Activated CD4-positive, alpha-beta T cell treated with anti-CD3 and anti-CD28 coated beads, Interleukin-2, amount 10 ng/mL, durations not matched to agents 24 days and 14 days (primary cell): ENCODE results near the gene CETN2. TPM values are rescaled to one million over a fixed set of nuclear protein-coding genes. Genes with fewer than 3 reads are reported as not detected.
"Not testable (repeated sequence)": the region's sequence is repeated elsewhere in the genome, so short reads cannot be mapped to it uniquely, and the experiment has no call there.

Experiments
- DNase-seq: peaks from one replicate; pipeline ENCODE4 v3.0.0; 2022
- H3K27ac Mint-ChIP-seq: one replicate; pipeline ENCODE4 v1.8.0; 2022; ENCODE audit warnings: mild to moderate bottlenecking, mixed read lengths
- H3K27me3 Mint-ChIP-seq: one replicate; pipeline ENCODE4 v1.8.0; 2022; ENCODE audit warnings: mixed read lengths
- H3K36me3 Mint-ChIP-seq: one replicate; pipeline ENCODE4 v1.8.0; 2022; ENCODE audit warnings: low read depth, mild to moderate bottlenecking, mixed read lengths
- H3K4me1 Mint-ChIP-seq: one replicate; pipeline ENCODE4 v1.8.0; 2021; ENCODE audit warnings: mixed read lengths
- H3K4me3 Mint-ChIP-seq: one replicate; pipeline ENCODE4 v1.8.0; 2022; ENCODE audit warnings: mild to moderate bottlenecking, moderate library complexity, mixed read lengths
- H3K9me3 Mint-ChIP-seq: one replicate; pipeline ENCODE4 v1.8.0; 2021; ENCODE audit warnings: mixed read lengths
- intact Hi-C: fragments of 100-400 bp; cut with micrococcal nuclease; formaldehyde crosslinking; loops from one replicate; pipeline ENCODE4 v1.15.1; 2023
- total RNA-seq: library from RNA; stranded (reverse); gene quantifications from 2 replicates; pipeline ENCODE4 v1.2.3, GENCODE V29; 2022

Gene CETN2
- total RNA-seq, 1 donor from 2014 or later, result 12.4 TPM

DNA sequence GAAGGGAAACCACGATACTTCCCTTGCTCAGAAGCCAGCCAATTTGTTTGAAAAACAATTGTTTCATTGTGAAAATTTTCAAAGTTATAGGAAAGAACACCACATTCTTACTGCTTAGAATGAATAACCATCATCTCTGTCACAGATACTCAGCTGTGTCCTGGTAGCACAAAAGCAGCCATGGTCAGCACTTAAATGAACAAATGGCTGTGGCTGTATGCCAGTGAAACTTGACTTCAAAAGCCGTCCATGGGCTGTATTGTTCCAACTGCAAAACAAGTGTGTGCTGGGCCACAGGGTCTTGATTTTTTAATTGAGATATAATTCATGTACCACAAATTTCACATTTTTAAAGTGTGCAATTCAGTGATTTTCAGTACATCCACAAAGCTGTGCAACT is 19.9 kb upstream of the CETN2 start:
- Mint-ChIP-seq H3K4me3 (no peak overlapping the region), H3K27ac (no peak overlapping the region), H3K27me3 (no peaks in the 10 kb centered on the region), H3K36me3 (peaks cover 33% of the 10 kb centered on the region), H3K4me1 (peaks cover 7% of the 10 kb centered on the region), H3K9me3 (no peaks in the 10 kb centered on the region)
- DNase-seq, result no peak
- intact Hi-C loops, result no loop called here

DNA sequence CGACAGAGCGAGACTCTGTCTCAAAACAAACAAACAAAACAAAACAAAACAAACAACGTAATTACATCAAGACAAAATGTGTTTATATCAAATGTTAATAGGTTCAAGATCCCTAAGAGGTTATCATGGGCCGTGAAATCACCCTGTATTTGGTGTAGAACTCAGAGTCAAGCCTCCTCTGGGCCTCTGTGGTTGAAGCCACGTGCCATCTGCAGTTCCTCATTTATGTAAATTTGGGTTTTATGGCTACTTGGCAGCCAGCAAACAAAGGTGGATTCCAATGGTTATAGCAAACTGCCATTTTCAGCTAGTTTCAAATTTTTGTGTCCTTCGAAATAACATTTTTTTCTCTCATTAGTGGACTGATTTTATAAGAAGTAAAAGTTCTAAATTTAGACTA is 16.7 kb upstream of the CETN2 start:
- Mint-ChIP-seq H3K4me1 (peaks cover 7% of the 10 kb centered on the region), H3K9me3 (no peaks in the 10 kb centered on the region), H3K36me3 (peaks cover 24% of the 10 kb centered on the region), H3K27me3 (no peaks in the 10 kb centered on the region), H3K4me3 (no peak overlapping the region), H3K27ac (no peak overlapping the region)
- intact Hi-C loops, result no loop called here
- DNase-seq, result no peak

DNA sequence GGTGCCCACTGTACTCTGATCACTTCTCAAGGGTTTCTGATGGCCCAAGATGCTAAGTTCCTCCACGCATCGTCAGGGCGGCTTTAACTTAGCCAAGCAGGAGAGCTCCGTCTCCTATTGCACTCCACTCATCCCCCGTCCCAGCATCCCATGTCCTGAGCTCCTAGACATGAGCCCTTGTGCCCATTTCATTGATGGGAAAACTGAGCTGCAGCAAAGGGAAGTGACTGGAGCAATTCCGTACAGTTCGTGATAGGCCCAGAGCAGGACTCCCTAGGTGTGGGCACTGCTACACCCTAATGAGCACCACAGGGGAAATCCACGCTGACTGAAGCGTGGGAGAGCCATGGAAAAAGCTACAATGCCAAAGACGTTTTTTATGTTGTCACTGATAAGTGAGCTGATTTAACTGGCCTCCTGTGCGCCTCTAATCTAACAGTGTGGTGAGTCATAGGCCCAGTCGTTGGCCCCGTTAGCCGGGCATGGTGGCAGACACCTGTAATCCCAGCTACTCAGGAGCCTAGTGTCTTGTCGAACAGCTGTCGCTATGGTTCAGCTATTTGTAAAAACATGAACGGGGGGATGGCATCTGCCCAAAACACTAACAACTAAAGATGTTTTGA is 15.2 kb upstream of the CETN2 start:
- no peak for DNase-seq
- peaks cover 11% of the 10 kb centered on the region for H3K36me3 Mint-ChIP-seq
- no peak overlapping the region for H3K4me3 Mint-ChIP-seq
- peaks cover 2% of the 10 kb centered on the region for H3K4me1 Mint-ChIP-seq
- no peaks in the 10 kb centered on the region for H3K27me3 Mint-ChIP-seq
- no peaks in the 10 kb centered on the region for H3K9me3 Mint-ChIP-seq
- no peak overlapping the region for H3K27ac Mint-ChIP-seq
- intact Hi-C loops, result no loop called here

- intact Hi-C loops, result no loop called here
- H3K4me1 Mint-ChIP-seq, result no peaks in the 10 kb centered on the region
- no peaks in the 10 kb centered on the region for H3K27me3 Mint-ChIP-seq
- no peak for DNase-seq
- no peak overlapping the region for H3K4me3 Mint-ChIP-seq
- no peak overlapping the region for H3K27ac Mint-ChIP-seq
- H3K9me3 Mint-ChIP-seq, result no peaks in the 10 kb centered on the region
- peaks cover 10% of the 10 kb centered on the region for H3K36me3 Mint-ChIP-seq
These were observed 13.7 kb upstream of the CETN2 start for GRCh38 chrX:152844256-152844655.

GRCh38 chrX:152843852-152844251 is 13.3 kb upstream of the CETN2 start:
- Mint-ChIP-seq H3K4me3 (no peak overlapping the region), H3K27me3 (no peaks in the 10 kb centered on the region), H3K27ac (no peak overlapping the region), H3K9me3 (no peaks in the 10 kb centered on the region), H3K36me3 (peaks cover 9% of the 10 kb centered on the region), H3K4me1 (no peaks in the 10 kb centered on the region)
- DNase-seq, result no peak
- intact Hi-C loops, result no loop called here

GRCh38 chrX:152842772-152843338 is 12.3 kb upstream of the CETN2 start:
- no peak overlapping the region for H3K4me3 Mint-ChIP-seq
- peaks cover 8% of the 10 kb centered on the region for H3K36me3 Mint-ChIP-seq
- peaks cover 2% of the 10 kb centered on the region for H3K4me1 Mint-ChIP-seq
- intact Hi-C loops, result no loop called here
- H3K9me3 Mint-ChIP-seq, result no peaks in the 10 kb centered on the region
- no peak overlapping the region for H3K27ac Mint-ChIP-seq
- DNase-seq, result no peak
- H3K27me3 Mint-ChIP-seq, result no peaks in the 10 kb centered on the region

DNA sequence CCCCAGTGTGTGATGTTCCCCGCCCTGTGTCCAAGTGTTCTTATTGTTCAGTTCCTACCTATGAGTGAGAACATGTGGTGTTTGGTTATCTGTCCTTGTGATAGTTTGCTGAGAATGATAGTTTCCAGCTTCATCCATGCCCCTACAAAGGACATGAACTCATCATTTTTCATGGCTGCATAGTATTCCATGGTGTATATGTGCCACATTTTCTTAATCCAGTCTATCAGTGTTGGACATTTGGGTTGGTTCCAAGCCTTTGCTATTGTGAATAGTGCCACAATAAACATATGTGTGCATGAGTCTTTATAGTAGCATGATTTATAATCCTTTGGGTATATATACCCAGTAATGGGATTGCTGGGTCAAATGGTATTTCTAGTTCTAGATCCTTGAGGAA is 4.9 kb upstream of the CETN2 start:
- intact Hi-C loops, H3K9me3 Mint-ChIP-seq, H3K27me3 Mint-ChIP-seq, DNase-seq, H3K27ac Mint-ChIP-seq, H3K4me3 Mint-ChIP-seq: not testable (repeated sequence)
- Mint-ChIP-seq H3K4me1 (peaks cover 14% of the 10 kb centered on the region), H3K36me3 (peaks cover 42% of the 10 kb centered on the region)

GRCh38 chrX:152833378-152833777 is 2.8 kb upstream of the CETN2 start:
- Mint-ChIP-seq H3K4me3 (peak overlapping the region; percentile 43), H3K27me3 (no peaks in the 10 kb centered on the region), H3K4me1 (peaks cover 16% of the 10 kb centered on the region), H3K9me3 (no peaks in the 10 kb centered on the region), H3K27ac (no peak overlapping the region), H3K36me3 (peaks cover 38% of the 10 kb centered on the region)
- no peak for DNase-seq
- intact Hi-C loops, result loop anchor here (5.0 kb wide), 2 partner anchors 99 to 639 kb away; partner anchors contain the start of gene HAUS7

- Mint-ChIP-seq H3K4me1 (peaks cover 16% of the 10 kb centered on the region), H3K27ac (peak overlapping the region; percentile 23)
- intact Hi-C loops, result loop anchor here (5.0 kb wide), 2 partner anchors 100 to 640 kb away; partner anchors contain the start of gene HAUS7
These were observed 2.0 kb upstream of the CETN2 start for GRCh38 chrX:152832520-152832919.

GRCh38 chrX:152831391-152831790 is 834 bp upstream of the CETN2 start:
- intact Hi-C loops, result loop anchor here (5.0 kb wide), 2 partner anchors 101 to 641 kb away; partner anchors contain the start of gene HAUS7
- Mint-ChIP-seq H3K36me3 (peaks cover 28% of the 10 kb centered on the region), H3K4me3 (peak overlapping the region; percentile 92), H3K9me3 (no peaks in the 10 kb centered on the region), H3K4me1 (peaks cover 14% of the 10 kb centered on the region), H3K27ac (peak overlapping the region; percentile 92), H3K27me3 (no peaks in the 10 kb centered on the region)
- DNase-seq, result no peak

More at GRCh38 chrX:152832520-152832919, 2.0 kb upstream of the CETN2 start:
- no peak for DNase-seq
- Mint-ChIP-seq H3K9me3 (no peaks in the 10 kb centered on the region), H3K36me3 (peaks cover 35% of the 10 kb centered on the region), H3K27me3 (no peaks in the 10 kb centered on the region), H3K4me3 (peak overlapping the region; percentile 92)

DNA sequence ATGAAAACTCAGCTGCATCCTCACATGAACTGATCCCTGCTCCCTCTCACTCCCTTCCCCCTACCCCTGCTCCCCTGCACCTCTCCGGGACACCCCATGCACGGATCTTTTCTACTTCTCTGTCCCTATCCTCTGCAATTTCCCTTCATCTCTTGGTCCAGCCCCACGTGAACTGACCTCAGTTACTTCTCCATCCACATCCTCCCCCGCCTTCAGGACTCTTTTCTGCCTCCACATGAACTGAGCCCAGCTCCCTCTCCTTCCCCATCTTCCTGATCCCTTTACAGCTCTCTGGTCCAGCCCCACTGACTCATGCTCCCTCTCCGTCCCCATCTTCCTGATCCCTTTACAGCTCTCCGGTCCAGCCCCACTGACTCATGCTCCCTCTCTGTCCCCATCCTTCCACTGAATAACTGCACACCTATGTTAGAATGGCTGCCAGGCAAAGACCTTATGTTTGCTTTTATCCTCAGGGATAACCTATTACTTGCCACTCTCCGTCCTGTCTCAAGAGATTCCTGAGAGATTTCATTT is 5.6 kb downstream of the CETN2 start:
- H3K4me1 Mint-ChIP-seq, result no peaks in the 10 kb centered on the region
- H3K36me3 Mint-ChIP-seq, result no peaks in the 10 kb centered on the region
- H3K9me3 Mint-ChIP-seq, result no peaks in the 10 kb centered on the region
- H3K27me3 Mint-ChIP-seq, result peaks cover 2% of the 10 kb centered on the region
- H3K27ac Mint-ChIP-seq, result no peak overlapping the region
- H3K4me3 Mint-ChIP-seq, result no peak overlapping the region
- intact Hi-C loops, result loop anchor here (5.0 kb wide), 1 partner anchor 1073 kb away; no protein-coding TSS in a partner anchor
- no peak for DNase-seq

- no peak overlapping the region for H3K4me3 Mint-ChIP-seq
- no peaks in the 10 kb centered on the region for H3K4me1 Mint-ChIP-seq
- intact Hi-C loops, result loop anchor here (5.0 kb wide), 1 partner anchor 1071 kb away; no protein-coding TSS in a partner anchor
- peaks cover 2% of the 10 kb centered on the region for H3K27me3 Mint-ChIP-seq
- H3K36me3 Mint-ChIP-seq, result no peaks in the 10 kb centered on the region
- H3K27ac Mint-ChIP-seq, result no peak overlapping the region
- H3K9me3 Mint-ChIP-seq, result no peaks in the 10 kb centered on the region
- DNase-seq, result no peak
These were observed 6.9 kb downstream of the CETN2 start for GRCh38 chrX:152823657-152824056.

GRCh38 chrX:152822383-152823086 is 8.0 kb downstream of the CETN2 start:
- H3K36me3 Mint-ChIP-seq, result no peaks in the 10 kb centered on the region
- H3K27ac Mint-ChIP-seq, result no peak overlapping the region
- H3K4me1 Mint-ChIP-seq, result no peaks in the 10 kb centered on the region
- DNase-seq, result no peak
- no peak overlapping the region for H3K4me3 Mint-ChIP-seq
- H3K27me3 Mint-ChIP-seq, result peaks cover 2% of the 10 kb centered on the region
- intact Hi-C loops, result loop anchor here (5.0 kb wide), 1 partner anchor 1070 kb away; no protein-coding TSS in a partner anchor
- no peaks in the 10 kb centered on the region for H3K9me3 Mint-ChIP-seq
